GM13976 (cell line): Measurements from ENCODE around the gene PNMT.
A peak's percentile ranks its signal among the peaks of the same experiment; 100 is the strongest.

ENCODE experiments used
- DNase-seq: peaks from one replicate; pipeline ENCODE4 v3.0.0; 2012; ENCODE audit warnings: low spot score
- CTCF ChIP-seq: IDR thresholded peaks from 2 replicates; pipeline ENCODE4 v1.5.1; 2012; ENCODE audit warnings: borderline replicate concordance, mild to moderate bottlenecking; ENCODE audit not compliant: insufficient read depth; ENCODE audit errors: extremely low read depth, missing control alignments, control extremely low read depth
- in situ Hi-C: fragments of 300-500 bp; cut with MboI; formaldehyde crosslinking; loops from one replicate; pipeline ENCODE4 v1.12.0; 2022; ENCODE audit warnings: low sequenced_read_pairs, mixed read lengths, inconsistent platforms; ENCODE audit not compliant: unreplicated experiment

PNMT gene

GRCh38 chr17:39653316-39653661 is 15.0 kb upstream of the PNMT start:
- in situ Hi-C loops = no loop called here
- no peak for DNase-seq
- TF ChIP-seq CTCF = no peak

GRCh38 chr17:39653662-39654331 is 14.5 kb upstream of the PNMT start:
- peak; percentile 84 for TF ChIP-seq CTCF
- in situ Hi-C loops = no loop called here
- DNase-seq = peak; percentile 94

GRCh38 chr17:39655105-39655504 is 13.1 kb upstream of the PNMT start:
- in situ Hi-C loops = no loop called here
- TF ChIP-seq CTCF = no peak

GRCh38 chr17:39658346-39658745 is 9.9 kb upstream of the PNMT start:
- in situ Hi-C loops = no loop called here
- no peak for TF ChIP-seq CTCF
- DNase-seq = no peak

More at GRCh38 chr17:39655105-39655504, 13.1 kb upstream of the PNMT start:
- no peak for DNase-seq

- in situ Hi-C loops = no loop called here
- TF ChIP-seq CTCF = no peak
- no peak for DNase-seq
These were observed 9.5 kb upstream of the PNMT start for GRCh38 chr17:39658760-39659159.

GRCh38 chr17:39659279-39660010 is 8.8 kb upstream of the PNMT start:
- TF ChIP-seq CTCF = no peak
- in situ Hi-C loops = no loop called here
- no peak for DNase-seq
